GM19467 (cell line): ENCODE measurements around the gene GPR161.
"Not testable (repeated sequence)": the region's sequence is repeated elsewhere in the genome, so short reads cannot be mapped to it uniquely, and the experiment has no call there.

Experiments used
- ATAC-seq: cut with Tn5 transposase; IDR thresholded peaks from one replicate; pipeline ENCODE4 v1.9.1; 2021; ENCODE audit warnings: mild to moderate bottlenecking, moderate library complexity; ENCODE audit not compliant: unreplicated experiment

Gene GPR161

DNA sequence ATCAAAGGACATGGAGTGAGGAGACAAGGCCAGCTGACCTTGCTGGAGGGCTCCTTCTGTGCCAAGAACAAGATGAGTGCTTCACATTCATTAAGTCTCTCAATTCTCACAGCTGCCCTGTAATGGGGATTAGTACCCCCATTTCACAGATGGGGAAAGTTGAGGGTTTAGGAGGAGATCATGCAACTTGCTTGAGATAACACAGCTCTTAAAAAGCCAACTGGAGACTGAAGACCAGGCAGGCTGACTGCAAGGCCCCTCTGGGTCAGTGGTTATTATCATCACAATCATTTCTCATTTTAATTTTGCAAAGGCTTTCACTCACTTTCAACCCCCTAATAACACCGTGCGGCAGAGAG lies 46.8 kb downstream of the GPR161 start:
- no peak for ATAC-seq

GRCh38 chr1:168089326-168089978 lies 47.3 kb downstream of the GPR161 start:
- no peak for ATAC-seq

- no peak for ATAC-seq
Observed at GRCh38 chr1:168088511-168089325, 48.0 kb downstream of the GPR161 start.

DNA sequence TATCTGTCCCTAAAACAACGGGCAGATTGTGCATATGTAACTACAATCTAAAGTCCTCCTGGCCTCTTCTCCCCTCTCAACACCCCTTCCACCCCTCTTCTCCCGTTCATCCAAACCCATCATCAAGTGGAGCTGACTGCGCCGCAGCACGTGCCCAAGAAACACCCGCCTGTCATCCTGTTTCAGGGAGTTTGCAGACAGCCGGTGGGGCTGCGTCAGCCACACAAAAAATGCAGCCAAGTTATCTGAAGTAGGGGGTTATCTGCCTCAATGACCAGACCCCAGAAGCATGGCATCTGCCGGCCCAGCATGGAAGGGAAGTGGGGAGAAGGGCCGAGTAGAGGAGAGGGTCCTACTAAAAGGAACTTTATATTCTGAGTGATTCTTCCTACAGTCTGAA lies 49.0 kb downstream of the GPR161 start:
- no peak for ATAC-seq

DNA sequence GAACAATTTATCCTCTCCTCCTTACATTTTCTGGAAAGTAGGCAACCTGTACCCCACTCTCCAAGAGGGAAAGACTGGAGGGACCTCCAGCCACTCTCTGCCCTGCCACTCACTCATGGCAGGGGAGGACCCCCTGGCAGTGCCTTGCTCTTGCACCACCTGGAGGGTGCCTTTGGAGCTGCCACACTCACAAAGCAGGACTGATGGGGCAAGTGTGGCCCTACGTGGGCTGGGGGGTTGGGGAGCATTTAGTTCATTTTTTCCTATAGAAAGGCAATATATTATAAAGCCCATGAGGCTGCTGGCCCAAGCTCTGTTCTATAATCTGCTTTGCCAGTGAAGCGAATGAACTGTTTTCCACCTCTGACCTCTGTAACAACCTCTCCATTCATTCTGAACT lies 50.3 kb downstream of the GPR161 start:
- ATAC-seq: no peak

- no peak for ATAC-seq
Observed at GRCh38 chr1:168085401-168085872, 51.3 kb downstream of the GPR161 start.

DNA sequence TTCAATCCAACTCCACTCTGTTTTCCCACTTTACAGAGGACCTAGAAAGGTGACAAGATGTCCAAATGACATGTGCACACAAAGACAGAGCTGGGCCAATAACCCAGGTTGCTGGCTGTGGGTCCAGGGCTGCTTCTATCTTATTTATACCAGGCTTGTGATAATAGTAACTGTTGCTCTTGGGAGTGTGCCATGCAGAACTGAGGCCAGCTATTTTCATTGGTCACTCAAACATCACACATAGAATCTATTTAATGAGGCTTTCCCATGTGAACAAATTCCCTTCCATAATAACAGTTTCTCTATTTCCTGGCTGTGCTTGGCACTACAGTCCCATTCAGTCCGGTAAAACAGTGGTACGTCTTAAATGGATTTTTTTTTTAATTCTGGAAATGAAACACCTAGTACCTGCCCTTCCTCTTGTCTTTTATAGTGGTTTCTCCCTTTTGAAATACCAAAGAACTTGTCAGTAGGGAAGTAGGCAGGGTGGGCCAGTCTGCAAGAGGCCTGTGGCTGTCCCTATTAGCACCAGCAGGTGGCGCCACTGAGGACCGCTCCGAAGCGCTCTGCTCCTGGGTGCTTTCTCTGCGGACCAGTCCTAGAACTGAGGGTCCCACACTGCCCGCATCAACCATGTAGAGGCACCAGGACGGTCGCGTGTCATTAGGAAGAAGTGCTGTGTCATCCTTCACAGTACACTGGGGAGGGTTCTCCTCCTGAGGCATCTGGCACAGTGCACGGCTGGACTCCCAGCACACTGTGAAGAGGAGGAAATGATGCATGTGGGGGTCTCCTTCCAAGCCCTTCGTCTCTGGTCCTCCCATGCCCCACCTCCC lies 52.1 kb downstream of the GPR161 start:
- ATAC-seq: no peak

DNA sequence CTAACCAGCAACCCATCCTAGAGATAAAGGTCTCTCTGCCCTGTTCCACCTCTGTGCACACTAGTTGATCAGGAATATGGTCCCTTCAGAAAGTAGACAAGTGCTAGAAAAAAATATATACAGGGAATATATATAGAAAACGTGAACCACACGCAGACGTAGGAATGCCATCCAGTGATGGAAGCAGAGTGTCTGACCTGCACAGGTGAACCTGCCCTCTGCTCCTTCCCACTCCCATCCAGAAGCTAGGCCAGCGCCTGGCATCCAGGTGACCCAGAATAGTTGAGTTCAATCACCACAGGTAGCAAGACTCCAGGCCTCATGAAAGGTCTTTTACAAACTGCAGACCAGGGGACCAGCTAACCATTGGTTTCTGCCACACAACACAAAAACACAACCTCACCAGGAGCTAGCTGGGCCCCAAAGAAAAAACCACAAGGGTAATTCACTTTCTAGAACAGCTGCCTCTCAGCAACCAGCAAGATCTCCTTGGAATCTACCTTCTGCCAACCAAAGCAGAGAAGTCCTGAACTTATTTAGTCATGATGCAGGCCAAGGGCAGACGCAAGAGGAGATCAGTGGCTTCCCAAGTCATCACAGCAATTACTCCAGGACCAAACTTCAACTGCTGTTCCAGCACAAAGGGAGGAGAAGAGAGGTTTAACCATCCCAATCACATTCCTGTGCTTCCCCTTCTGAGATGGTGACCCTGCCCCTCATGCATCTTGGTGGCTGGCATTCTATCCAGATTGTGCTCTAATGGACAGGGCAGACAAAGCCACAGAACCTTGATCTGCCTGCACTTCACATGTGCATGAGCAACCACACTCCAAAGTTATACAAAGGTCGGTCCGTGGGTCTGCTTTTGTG lies 53.0 kb downstream of the GPR161 start:
- ATAC-seq: no peak

- peak; percentile 72 for ATAC-seq
Observed at GRCh38 chr1:168082008-168082876, 54.5 kb downstream of the GPR161 start.

GRCh38 chr1:168081373-168082007 lies 55.2 kb downstream of the GPR161 start:
- no peak for ATAC-seq

GRCh38 chr1:168079761-168080160 lies 57.0 kb downstream of the GPR161 start:
- no peak for ATAC-seq

DNA sequence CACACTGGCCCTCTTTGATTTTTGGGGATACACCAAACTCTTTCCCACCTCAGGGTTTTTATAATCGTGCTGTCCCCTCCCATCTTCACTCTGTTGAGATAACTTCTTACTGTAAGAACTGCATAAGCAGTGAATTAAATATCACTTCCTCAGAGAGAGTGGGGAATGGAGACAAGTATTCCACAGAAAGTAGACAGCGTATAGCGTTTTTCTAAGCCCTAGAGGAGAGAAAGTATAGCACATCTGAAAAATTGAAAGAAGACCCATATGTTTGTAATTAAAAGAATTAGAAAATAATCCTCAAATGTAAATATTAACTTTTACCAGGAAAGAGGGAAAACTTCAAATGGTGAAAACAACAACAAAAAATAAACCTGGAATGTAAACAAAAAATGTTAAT lies 67.3 kb downstream of the GPR161 start:
- ATAC-seq: no peak

- no peak for ATAC-seq
Observed at GRCh38 chr1:168065506-168065905, 71.2 kb downstream of the GPR161 start.

DNA sequence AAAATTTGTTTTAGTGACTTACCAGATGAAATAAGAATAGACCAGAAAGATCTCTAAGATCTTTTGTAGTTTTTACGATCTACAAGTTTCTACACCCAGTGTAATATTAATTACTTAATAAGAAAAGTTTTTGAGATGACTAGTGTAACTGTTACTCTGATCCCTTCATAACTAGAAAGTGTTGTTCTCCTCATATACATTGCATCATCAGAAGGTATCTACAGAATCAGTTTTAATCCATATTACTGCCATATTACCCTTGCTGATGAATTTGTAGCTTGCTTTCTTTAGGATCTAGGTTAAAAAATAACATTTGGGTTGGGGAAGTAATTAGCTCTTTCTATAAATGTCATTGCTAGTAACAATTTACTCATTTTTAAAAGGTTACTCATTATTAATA lies 72.5 kb downstream of the GPR161 start:
- no peak for ATAC-seq

GRCh38 chr1:168057921-168058320 lies 78.8 kb downstream of the GPR161 start:
- ATAC-seq: no peak

DNA sequence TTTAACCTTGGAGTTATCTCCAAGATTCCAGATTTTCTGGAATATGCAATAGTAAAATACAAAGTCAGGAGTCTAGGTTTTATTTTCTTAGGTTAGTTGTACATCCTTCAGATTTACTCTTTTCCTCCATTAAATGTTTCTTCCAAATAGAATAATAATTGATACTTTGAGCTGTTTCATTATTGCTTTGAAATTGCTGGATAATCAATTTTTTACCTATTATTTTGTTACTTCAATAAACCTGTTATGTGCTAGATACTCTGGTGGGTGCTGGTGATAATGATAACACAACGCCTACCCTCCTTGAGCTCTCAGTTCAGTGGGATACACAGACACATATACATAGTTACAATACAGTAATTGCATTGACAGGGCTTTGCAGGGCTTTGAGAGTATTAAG lies 79.4 kb downstream of the GPR161 start:
- ATAC-seq: no peak

DNA sequence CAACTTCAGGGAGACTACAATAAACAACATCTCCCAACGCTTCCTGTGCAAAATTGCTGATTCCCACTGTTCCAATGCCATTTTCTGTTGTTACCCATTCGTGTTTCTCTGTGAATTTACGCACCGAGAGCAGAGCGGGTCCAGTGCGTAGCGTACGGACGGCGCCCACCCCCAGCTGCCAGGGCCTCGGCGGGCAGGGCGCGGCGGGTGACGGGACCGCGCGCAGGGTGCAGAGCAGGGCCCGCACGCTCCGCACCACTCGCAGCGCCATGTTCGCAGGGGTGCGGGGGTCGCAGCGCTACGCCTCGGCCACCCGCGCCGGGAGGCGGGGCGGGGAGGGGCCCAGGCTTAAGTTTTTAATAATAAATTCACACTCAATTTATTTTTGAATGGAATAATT lies 80.6 kb downstream of the GPR161 start:
- ATAC-seq: not testable (repeated sequence)

DNA sequence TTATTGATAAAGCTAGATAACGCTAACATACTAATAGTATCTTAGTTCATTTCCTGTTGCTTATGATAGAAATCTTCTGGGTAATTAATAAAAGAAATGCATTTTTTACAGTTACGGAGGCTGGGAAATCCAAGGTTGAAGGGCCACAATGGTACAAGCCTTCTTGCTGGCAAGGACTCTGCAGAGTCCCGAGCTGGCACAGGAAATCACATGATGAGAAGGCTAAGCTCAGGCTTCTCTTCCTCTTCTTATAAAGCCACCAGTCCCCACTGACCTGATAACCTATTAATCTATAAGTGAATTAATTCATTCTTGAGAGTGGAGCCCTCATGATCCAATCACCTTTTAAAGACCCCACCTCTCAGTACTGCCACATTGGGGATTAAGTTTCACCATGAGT lies 82.6 kb downstream of the GPR161 start:
- ATAC-seq: no peak

GRCh38 chr1:168053681-168054080 lies 83.0 kb downstream of the GPR161 start:
- no peak for ATAC-seq
